ENCODE results near the gene CACNG7.
"Not testable (repeated sequence)": the region's sequence is repeated elsewhere in the genome, so short reads cannot be mapped to it uniquely, and the experiment has no call there.

Gene CACNG7

GRCh38 chr19:53908935-53909415, at the start of gene CACNG7:
Gene CACNG7, plus strand, starts transcription at chr19:53909278. Its CDS starts 3,554 bp downstream, at chr19:53912832.
- DNase-seq (ENCODE audit: low read depth in 1 of 2, low spot score in 1 of 2): no peak

- DNase-seq (ENCODE audit: low read depth in 1 of 2, low spot score in 1 of 2): no peak
These were observed 44.7 kb upstream of the CACNG7 start for GRCh38 chr19:53864308-53864836.

GRCh38 chr19:53865523-53865917, 43.6 kb upstream of the CACNG7 start:
- no peak for DNase-seq (ENCODE audit: low read depth in 1 of 2, low spot score in 1 of 2)

GRCh38 chr19:53865918-53866864, 42.9 kb upstream of the CACNG7 start:
- no peak for DNase-seq (ENCODE audit: low read depth in 1 of 2, low spot score in 1 of 2)

GRCh38 chr19:53866865-53867224, 42.2 kb upstream of the CACNG7 start:
- no peak for DNase-seq (ENCODE audit: low read depth in 1 of 2, low spot score in 1 of 2)

GRCh38 chr19:53867225-53868090, 41.6 kb upstream of the CACNG7 start, which contains the start of gene MYADM:
Gene MYADM, plus strand, starts transcription at chr19:53867883. Its CDS starts 5,647 bp downstream, at chr19:53873530.
- peak; percentile 97 for DNase-seq (ENCODE audit: low read depth in 1 of 2, low spot score in 1 of 2)

- no peak for DNase-seq (ENCODE audit: low read depth in 1 of 2, low spot score in 1 of 2)
These were observed 40.8 kb upstream of the CACNG7 start for GRCh38 chr19:53868091-53868891.

GRCh38 chr19:53868892-53869804, 39.9 kb upstream of the CACNG7 start:
- DNase-seq (ENCODE audit: low read depth in 1 of 2, low spot score in 1 of 2): peak; percentile 53 to 65

GRCh38 chr19:53869805-53870484, 39.1 kb upstream of the CACNG7 start:
- DNase-seq (ENCODE audit: low read depth in 1 of 2, low spot score in 1 of 2): not testable (repeated sequence)

GRCh38 chr19:53870485-53870844, 38.6 kb upstream of the CACNG7 start:
- DNase-seq (ENCODE audit: low read depth in 1 of 2, low spot score in 1 of 2): no peak

- DNase-seq (ENCODE audit: low read depth in 1 of 2, low spot score in 1 of 2): no peak
These were observed 37.6 kb upstream of the CACNG7 start for GRCh38 chr19:53871454-53871853.

GRCh38 chr19:53872762-53873161, 36.3 kb upstream of the CACNG7 start:
- no peak for DNase-seq (ENCODE audit: low read depth in 1 of 2, low spot score in 1 of 2)

GRCh38 chr19:53873773-53874605, 35.1 kb upstream of the CACNG7 start:
- no peak for DNase-seq (ENCODE audit: low read depth in 1 of 2, low spot score in 1 of 2)

GRCh38 chr19:53874606-53874990, 34.5 kb upstream of the CACNG7 start:
- no peak for DNase-seq (ENCODE audit: low read depth in 1 of 2, low spot score in 1 of 2)

- no peak for DNase-seq (ENCODE audit: low read depth in 1 of 2, low spot score in 1 of 2)
These were observed 33.3 kb upstream of the CACNG7 start for GRCh38 chr19:53875602-53876325.

GRCh38 chr19:53876651-53877224, 32.3 kb upstream of the CACNG7 start:
- DNase-seq (ENCODE audit: low read depth in 1 of 2, low spot score in 1 of 2): no peak

GRCh38 chr19:53877361-53877766, 31.7 kb upstream of the CACNG7 start:
- no peak for DNase-seq (ENCODE audit: low read depth in 1 of 2, low spot score in 1 of 2)
